Endothelial cell of umbilical vein (primary cell): Measurements from ENCODE around the gene MAMDC2. TPM values are rescaled to one million over a fixed set of nuclear protein-coding genes. Genes with fewer than 3 reads are reported as not detected.

ENCODE experiments used
- BruUV-seq: library from RNA; stranded (reverse); fragments of 400-500 nt; replicated peaks from 2 replicates; lab custom pipeline; 2021; lab: Mats Ljungman, UMichigan
- CTCF ChIA-PET: fragments of 300-600, 350-600 bp; sonication (Branson Sonifier 250); formaldehyde crosslinking; loops from one replicate; lab custom pipeline; 2021; ENCODE audit warnings: antibody characterized with exemption, inconsistent platforms; lab: Charles Lee
- POLR2A ChIA-PET: fragments of 300-600, 350-600 bp; sonication (Branson Sonifier 250); formaldehyde crosslinking; loops from one replicate; lab custom pipeline; 2021; ENCODE audit warnings: antibody characterized with exemption, inconsistent platforms; lab: Charles Lee
- DNase-seq: peaks from one replicate; pipeline ENCODE4 v3.0.0-alpha.2; 2011; ENCODE audit warnings: low read depth, low spot score
- FAIRE-seq: peaks from 2 replicates; lab custom pipeline; 2011; peaks lifted over from hg19 to GRCh38; lab: Jason Lieb, UNC
- H2AFZ ChIP-seq: 2 replicates; pipeline ENCODE4 v1.6.0; 2012; ENCODE audit warnings: low read depth, low read length, control low read depth, inconsistent platforms
- H3K27ac ChIP-seq: 2 replicates; pipeline ENCODE4 v1.5.1; 2011; ENCODE audit warnings: low read depth, mild to moderate bottlenecking, control low read depth, low read length, moderate library complexity; ENCODE audit not compliant: insufficient read depth
- H3K27me3 ChIP-seq, 2 experiments: 2 replicates each; pipeline versions ENCODE4 v1.6.0 to v1.6.1; 2011; ENCODE audit warnings: low read length in 2 of 2, mixed read lengths in 1 of 2; ENCODE audit not compliant: control insufficient read depth in 2 of 2, insufficient read depth in 2 of 2
- H3K36me3 ChIP-seq, 2 experiments: 2 replicates in 1 of 2; 3 replicates in 1 of 2; pipeline ENCODE4 v1.5.1; 2011; ENCODE audit warnings: low read length in 2 of 2, mild to moderate bottlenecking in 1 of 2, moderate library complexity in 1 of 2; ENCODE audit not compliant: control insufficient read depth in 2 of 2, insufficient read depth in 2 of 2; ENCODE audit errors: extremely low read depth in 1 of 2
- H3K4me1 ChIP-seq: 3 replicates; pipeline ENCODE4 v1.5.1; 2011; ENCODE audit warnings: mild to moderate bottlenecking, low read length; ENCODE audit not compliant: control insufficient read depth, insufficient read depth; ENCODE audit errors: extremely low read depth
- H3K4me2 ChIP-seq: 2 replicates; pipeline ENCODE4 v1.6.1; 2011; ENCODE audit warnings: low read length, control low read depth, mixed read lengths; ENCODE audit not compliant: insufficient read depth
- H3K4me3 ChIP-seq, 3 experiments: fragments of 200-600 bp in 1 of 3; sonication (generic), shearing (Covaris generic) in 1 of 3; replicated peaks in 1 of 3; 2 replicates each; pipeline ENCODE4 v1.5.1; 2011 to 2016; ENCODE audit warnings: control low read depth in 3 of 3, low read length in 3 of 3, mild to moderate bottlenecking in 2 of 3, inconsistent platforms in 1 of 3, low read depth in 1 of 3, moderate library complexity in 1 of 3; ENCODE audit not compliant: insufficient read depth in 1 of 3
- H3K79me2 ChIP-seq: 2 replicates; pipeline ENCODE4 v1.6.0; 2012; ENCODE audit warnings: low read length, inconsistent platforms; ENCODE audit not compliant: control insufficient read depth, insufficient read depth
- H3K9ac ChIP-seq: replicated peaks from 2 replicates; pipeline ENCODE3; 2011; ENCODE audit warnings: low read length, control low read depth; ENCODE audit not compliant: insufficient read depth; ENCODE audit errors: extremely low read depth
- H3K9me1 ChIP-seq: replicated peaks from 3 replicates; pipeline ENCODE4 v1.6.0; 2011; ENCODE audit warnings: mild to moderate bottlenecking, low read length; ENCODE audit not compliant: control insufficient read depth, insufficient read depth; ENCODE audit errors: extremely low read depth
- H3K9me3 ChIP-seq: replicated peaks from 2 replicates; pipeline ENCODE4 v1.5.1; 2012; ENCODE audit warnings: low read length, inconsistent platforms; ENCODE audit not compliant: control insufficient read depth, insufficient read depth
- H4K20me1 ChIP-seq: replicated peaks from 2 replicates; pipeline ENCODE3; 2011; ENCODE audit warnings: mild to moderate bottlenecking, low read length; ENCODE audit not compliant: control insufficient read depth, insufficient read depth; ENCODE audit errors: extremely low read depth
- CTCF ChIP-seq, 2 donors: IDR thresholded peaks; 1 replicate in 1 of 2; 2 replicates in 1 of 2; pipeline ENCODE4 v1.5.1; 2011; ENCODE audit warnings: low read length in 2 of 2, mild to moderate bottlenecking in 2 of 2, moderate library complexity in 2 of 2, control low read depth in 1 of 2, inconsistent platforms in 1 of 2, low read depth in 1 of 2; ENCODE audit not compliant: insufficient read depth in 1 of 2; ENCODE audit errors: extremely low read depth in 1 of 2
- EZH2 ChIP-seq: IDR thresholded peaks from 2 replicates; pipeline ENCODE4 v1.6.1; 2012; ENCODE audit warnings: borderline replicate concordance, low read depth, mild to moderate bottlenecking, moderate library complexity, low read length, inconsistent platforms; ENCODE audit not compliant: severe bottlenecking
- FOS ChIP-seq: IDR thresholded peaks from 2 replicates; pipeline ENCODE4 v1.6.1; 2011; ENCODE audit warnings: mild to moderate bottlenecking, low read length, moderate library complexity, borderline replicate concordance; ENCODE audit not compliant: insufficient read depth
- GATA2 ChIP-seq: IDR thresholded peaks from 2 replicates; pipeline ENCODE4 v1.7.0; 2011; ENCODE audit warnings: low read depth, mild to moderate bottlenecking, moderate library complexity, mixed read lengths, low read length; ENCODE audit not compliant: insufficient read length, insufficient read depth
- JUN ChIP-seq: IDR thresholded peaks from 2 replicates; pipeline ENCODE4 v1.6.1; 2011; ENCODE audit warnings: borderline replicate concordance, low read depth; ENCODE audit not compliant: insufficient read length, insufficient read depth
- MAX ChIP-seq: IDR thresholded peaks from 2 replicates; pipeline ENCODE4 v1.6.1; 2011; ENCODE audit not compliant: insufficient read depth, insufficient read length
- MYC ChIP-seq: IDR thresholded peaks from one replicate; pipeline ENCODE4 v1.6.1; 2011; ENCODE audit warnings: mild to moderate bottlenecking, low read depth, low read length
- POLR2A ChIP-seq: IDR thresholded peaks from 2 replicates; pipeline ENCODE4 v1.6.1; 2012; ENCODE audit warnings: low read depth, mild to moderate bottlenecking, control low read depth, low read length
- POLR2AphosphoS5 ChIP-seq: IDR thresholded peaks from 2 replicates; pipeline ENCODE4 v1.6.1; 2012; ENCODE audit warnings: low read depth, mild to moderate bottlenecking, control low read depth, low read length, moderate library complexity; ENCODE audit not compliant: insufficient read depth
- dilution Hi-C: fragments of 300-500 bp; cut with MboI; formaldehyde crosslinking; loops from one replicate; pipeline ENCODE4 v1.15.0; 2019; ENCODE audit warnings: low sequenced_read_pairs; ENCODE audit not compliant: extremely low pct_ligation_motif_present
- intact Hi-C: fragments of 100-400 bp; cut with micrococcal nuclease; formaldehyde crosslinking; loops from one replicate; pipeline ENCODE4 v1.10.0; 2022
- polyA plus RNA-seq, 4 experiments: library from polyadenylated mRNA; depleted of rRNA in 3 of 4; stranded (reverse) in 3 of 4; unstranded in 1 of 4; fragments of >200 nt; gene quantifications; 2 replicates each; pipeline versions ENCODE4 v1.2.1 to v1.2.3, GENCODE V29; 2011 to 2012; ENCODE audit warnings: missing spikeins in 1 of 4
- total RNA-seq: library from RNA; stranded (reverse); gene quantifications from 2 replicates; pipeline ENCODE4 v1.2.3, GENCODE V29; 2021

Gene MAMDC2
- total and polyA plus RNA-seq, 2 donors (not counting 3 experiments of a cell fraction or from before 2014, with no cell fraction given) = 0.60 to 1.1 TPM

- Histone ChIP-seq H3K4me1 (no peaks in the 10 kb centered on the region), H3K79me2 (no peaks in the 10 kb centered on the region), H2AFZ (no peak overlapping the region), H3K4me3 (no peak overlapping the region), H3K36me3 (no peaks in the 10 kb centered on the region), H3K27ac (no peak overlapping the region), H4K20me1 (no peaks in the 10 kb centered on the region), H3K4me2 (no peak overlapping the region), H3K9me1 (no peaks in the 10 kb centered on the region), H3K9ac (no peak overlapping the region), H3K9me3 (no peaks in the 10 kb centered on the region), H3K27me3 (peaks cover 1 to 5% of the 10 kb centered on the region in 2 experiments)
- FAIRE-seq (no peak), DNase-seq (no peak)
- intact Hi-C loops = no loop called here
- TF ChIP-seq CTCF (IDR thresholded peaks at IDR 0.05; ENCODE audit: extremely low read depth in 1 of 2, insufficient read depth in 1 of 2, low read depth in 1 of 2, low read length in 2 of 2) (no peak), MAX (no peak), MYC (no peak), GATA2 (no peak), POLR2AphosphoS5 (no peak), EZH2 (no peak), POLR2A (no peak), FOS (no peak), JUN (no peak)
- ChIA-PET POLR2A (no interaction called here), CTCF (interaction anchor here (1.5 to 2.1 kb wide), 2 partner anchors 50 to 53 kb away, joined by 4 to 5 read pairs; no protein-coding TSS in a partner anchor)
- dilution Hi-C loops = no loop called here
- no TSS peak for BruUV-seq
Observed at GRCh38 chr9:70060883-70061507, 17.3 kb downstream of the MAMDC2 start.
